HAP-1 (cell line): Measurements from ENCODE around the gene VIPR2.
"Not testable (repeated sequence)": the region's sequence is repeated elsewhere in the genome, so short reads cannot be mapped to it uniquely, and the experiment has no call there.

Experiments
- DNase-seq, 2 experiments: peaks; one replicate each; pipeline ENCODE4 v3.0.0-alpha.2; 2016 to 2020; ENCODE audit warnings: low spot score in 2 of 2
- H3K27me3 ChIP-seq: fragments of 250-450 bp; sonication (Bioruptor Pico); 2 replicates; pipeline ENCODE4 v1.5.1; 2020; ENCODE audit warnings: low read depth, mild to moderate bottlenecking, moderate library complexity
- H3K36me3 ChIP-seq: fragments of 250-450 bp; sonication (Bioruptor Pico); replicated peaks from 2 replicates; pipeline ENCODE4 v1.5.1; 2020; ENCODE audit warnings: mild to moderate bottlenecking
- H3K4me1 ChIP-seq: fragments of 250-450 bp; sonication (Bioruptor Pico); 2 replicates; pipeline ENCODE4 v1.5.1; 2020; ENCODE audit warnings: mild to moderate bottlenecking
- H3K4me3 ChIP-seq: fragments of 250-450 bp; sonication (Bioruptor Pico); 2 replicates; pipeline ENCODE4 v1.5.1; 2020; ENCODE audit warnings: mild to moderate bottlenecking, moderate library complexity
- H3K9me3 ChIP-seq: fragments of 250-450 bp; sonication (Bioruptor Pico); 2 replicates; pipeline ENCODE4 v1.5.1; 2020; ENCODE audit warnings: mild to moderate bottlenecking, moderate library complexity
- in situ Hi-C: fragments of 300-500 bp; cut with MboI; formaldehyde crosslinking; loops from 3 replicates; pipeline ENCODE4 v1.14.3; 2020; ENCODE audit warnings: low sequenced_read_pairs, inconsistent platforms, mixed read lengths

VIPR2 gene

DNA sequence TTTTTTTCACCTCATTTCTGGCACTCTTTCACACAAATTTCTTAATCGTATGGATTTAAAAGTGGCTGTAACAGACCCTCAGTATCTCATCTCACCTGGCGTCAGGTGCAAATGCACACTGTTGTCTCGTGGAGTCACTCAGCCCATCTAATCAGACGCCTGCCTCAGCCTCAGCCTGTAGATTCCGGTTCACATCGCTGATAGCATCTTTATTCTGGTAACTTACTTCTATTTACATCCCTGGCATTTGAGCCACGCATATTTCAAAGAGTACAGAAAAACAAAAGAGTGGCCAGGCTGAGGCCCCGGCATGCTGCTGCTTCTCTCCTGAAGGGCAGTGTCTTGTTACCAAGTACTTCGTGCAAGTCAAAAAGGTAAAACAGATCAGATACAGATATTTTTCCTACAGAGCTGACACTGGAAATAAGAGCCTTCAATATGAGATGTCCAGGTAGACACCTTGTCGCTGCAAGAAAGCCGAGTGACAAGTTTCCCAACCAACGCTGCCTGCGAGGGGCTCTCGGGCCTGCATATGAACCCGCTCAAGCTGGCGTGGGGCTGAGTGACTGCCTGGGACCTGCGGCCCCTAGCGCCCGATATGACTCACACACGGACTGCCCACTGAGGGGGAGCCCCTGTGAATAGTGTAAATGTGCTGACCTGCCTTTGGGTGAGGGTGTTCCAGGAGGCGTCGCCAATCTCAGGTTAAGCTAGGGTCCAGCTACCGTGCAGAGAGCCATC, 4.3 kb downstream of the VIPR2 start:
- H3K4me1 ChIP-seq: no peaks in the 10 kb centered on the region
- no peak overlapping the region for H3K4me3 ChIP-seq
- H3K9me3 ChIP-seq: no peaks in the 10 kb centered on the region
- H3K36me3 ChIP-seq: no peaks in the 10 kb centered on the region
- in situ Hi-C loops: no loop called here
- DNase-seq: no peak
- peaks cover 9% of the 10 kb centered on the region; the same call in 1 of the 2 replicates for H3K27me3 ChIP-seq

DNA sequence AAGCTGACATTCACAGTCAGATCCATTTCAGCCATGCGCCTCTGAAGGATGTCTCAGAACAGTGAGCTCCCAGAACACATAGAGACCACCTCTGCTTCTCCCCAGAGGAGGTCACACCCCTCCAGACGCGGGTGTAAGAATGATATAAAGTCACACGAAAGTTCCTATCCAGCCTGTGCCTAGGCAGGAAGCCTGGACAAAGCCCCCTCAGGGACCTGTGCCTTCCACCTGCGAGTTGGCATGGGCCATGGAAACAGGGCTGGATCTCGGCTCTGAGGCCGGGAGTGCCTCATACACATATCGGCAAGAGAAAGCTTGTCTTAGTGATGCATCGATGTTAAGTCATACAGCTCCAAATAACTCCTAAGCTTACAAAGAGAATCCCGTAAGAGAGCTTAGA, 5.0 kb downstream of the VIPR2 start:
- H3K4me1 ChIP-seq: no peaks in the 10 kb centered on the region
- H3K4me3 ChIP-seq: no peak overlapping the region
- H3K27me3 ChIP-seq: peaks cover 7% of the 10 kb centered on the region; the same call in 1 of the 2 replicates
- no peaks in the 10 kb centered on the region for H3K9me3 ChIP-seq
- H3K36me3 ChIP-seq: no peaks in the 10 kb centered on the region
- no peak for DNase-seq
- in situ Hi-C loops: no loop called here

GRCh38 chr7:159139202-159139601, 5.5 kb downstream of the VIPR2 start:
- Histone ChIP-seq H3K9me3 (no peaks in the 10 kb centered on the region), H3K4me3 (no peak overlapping the region), H3K27me3 (peaks cover 5% of the 10 kb centered on the region; the same call in 1 of the 2 replicates), H3K4me1 (no peaks in the 10 kb centered on the region), H3K36me3 (no peaks in the 10 kb centered on the region)
- no peak for DNase-seq
- in situ Hi-C loops: no loop called here

DNA sequence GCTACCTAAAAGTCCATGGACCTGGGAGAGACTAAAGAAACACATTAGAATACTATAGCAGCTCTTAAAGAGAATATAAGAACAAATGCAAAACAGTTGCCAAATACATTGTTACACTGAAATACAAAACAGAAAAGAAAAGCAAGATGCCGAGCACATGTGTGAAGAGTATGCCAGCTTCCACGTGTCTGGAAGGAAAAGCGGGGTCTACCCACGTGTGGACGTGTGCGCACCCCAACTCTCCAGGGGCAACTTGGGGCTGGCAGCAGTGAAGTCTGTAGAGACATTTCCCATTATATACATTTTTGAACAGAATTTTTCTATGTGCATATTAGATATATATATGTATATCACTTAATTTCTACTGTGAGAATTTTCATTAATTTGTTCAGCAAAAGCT, 6.2 kb downstream of the VIPR2 start:
- no peaks in the 10 kb centered on the region for H3K4me1 ChIP-seq

DNA sequence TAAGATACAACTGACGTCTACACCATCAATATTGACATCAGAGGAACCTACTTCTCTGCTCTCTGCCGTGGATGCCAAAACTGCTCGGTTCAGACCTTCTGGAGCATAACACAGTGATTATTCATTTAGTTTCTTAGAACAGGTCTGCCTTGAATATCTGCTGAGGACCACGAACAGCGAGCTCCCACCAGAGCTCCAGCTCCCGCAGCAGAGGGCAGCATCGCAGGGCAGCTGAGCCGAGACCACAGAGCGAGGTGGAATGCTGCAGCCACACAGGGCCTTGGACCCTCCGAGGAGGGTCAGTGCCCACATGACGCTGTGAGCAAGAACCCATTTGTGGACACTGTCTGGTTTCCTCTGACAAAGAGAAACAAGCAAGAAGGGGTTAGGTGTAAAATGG, 6.8 kb downstream of the VIPR2 start:
- Histone ChIP-seq H3K9me3 (no peaks in the 10 kb centered on the region), H3K27me3 (no peaks in the 10 kb centered on the region), H3K36me3 (no peaks in the 10 kb centered on the region), H3K4me1 (no peaks in the 10 kb centered on the region), H3K4me3 (no peak overlapping the region)
- in situ Hi-C loops: no loop called here
- DNase-seq: no peak

More for the DNA sequence above, 6.2 kb downstream of the VIPR2 start:
- H3K27me3 ChIP-seq: no peaks in the 10 kb centered on the region
- DNase-seq: no peak
- H3K4me3 ChIP-seq: no peak overlapping the region
- in situ Hi-C loops: no loop called here
- no peaks in the 10 kb centered on the region for H3K36me3 ChIP-seq
- H3K9me3 ChIP-seq: no peaks in the 10 kb centered on the region

GRCh38 chr7:159136846-159137245, 7.8 kb downstream of the VIPR2 start:
- Histone ChIP-seq H3K4me3 (no peak overlapping the region), H3K36me3 (no peaks in the 10 kb centered on the region), H3K4me1 (no peaks in the 10 kb centered on the region), H3K27me3 (no peaks in the 10 kb centered on the region), H3K9me3 (no peaks in the 10 kb centered on the region)
- in situ Hi-C loops: no loop called here
- no peak for DNase-seq

DNA sequence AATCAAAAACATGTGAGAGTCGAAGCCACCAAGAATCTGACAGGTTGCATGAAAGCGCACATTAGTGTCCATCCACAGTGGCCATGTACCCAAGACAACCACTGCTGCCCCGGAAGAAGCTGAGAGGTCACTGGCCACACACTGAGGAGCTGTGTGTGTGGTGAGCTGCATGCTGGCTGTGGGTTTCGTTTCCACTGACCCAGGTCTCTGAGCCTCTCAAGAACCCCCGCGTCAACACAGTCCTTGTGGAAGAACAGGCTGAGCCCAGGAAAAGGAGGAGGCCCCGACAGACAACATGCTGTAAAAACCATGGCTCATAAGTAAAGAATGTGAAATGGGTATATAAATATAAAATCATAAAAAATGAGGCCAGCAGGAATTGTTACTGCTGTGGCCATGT, 8.2 kb downstream of the VIPR2 start:
- Histone ChIP-seq H3K36me3 (no peaks in the 10 kb centered on the region), H3K9me3 (no peaks in the 10 kb centered on the region), H3K27me3 (no peaks in the 10 kb centered on the region), H3K4me1 (no peaks in the 10 kb centered on the region), H3K4me3 (no peak overlapping the region)
- in situ Hi-C loops: no loop called here
- no peak for DNase-seq

DNA sequence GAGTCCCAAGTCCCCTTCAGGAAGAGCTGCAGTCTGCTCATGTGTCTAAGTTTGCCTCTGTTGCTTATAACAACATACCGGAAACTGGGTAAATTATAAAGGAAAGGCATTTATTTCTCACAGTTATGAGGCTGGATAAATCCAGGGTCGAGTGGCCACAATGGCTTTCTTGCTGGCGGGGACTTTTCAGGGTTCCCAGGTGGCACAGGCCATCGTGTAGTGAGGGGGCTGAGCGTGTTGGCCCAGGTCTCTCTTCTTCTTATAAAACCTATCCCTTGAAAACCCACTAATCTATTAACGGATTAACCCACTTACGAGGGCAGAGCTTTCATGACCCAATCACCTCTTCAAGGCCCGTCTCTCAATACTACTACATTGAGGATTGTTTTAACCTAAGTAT, 8.7 kb downstream of the VIPR2 start:
- no peaks in the 10 kb centered on the region for H3K4me1 ChIP-seq
- H3K4me3 ChIP-seq: no peak overlapping the region
- DNase-seq: no peak
- H3K27me3 ChIP-seq: no peaks in the 10 kb centered on the region
- in situ Hi-C loops: no loop called here
- H3K36me3 ChIP-seq: no peaks in the 10 kb centered on the region
- no peaks in the 10 kb centered on the region for H3K9me3 ChIP-seq

DNA sequence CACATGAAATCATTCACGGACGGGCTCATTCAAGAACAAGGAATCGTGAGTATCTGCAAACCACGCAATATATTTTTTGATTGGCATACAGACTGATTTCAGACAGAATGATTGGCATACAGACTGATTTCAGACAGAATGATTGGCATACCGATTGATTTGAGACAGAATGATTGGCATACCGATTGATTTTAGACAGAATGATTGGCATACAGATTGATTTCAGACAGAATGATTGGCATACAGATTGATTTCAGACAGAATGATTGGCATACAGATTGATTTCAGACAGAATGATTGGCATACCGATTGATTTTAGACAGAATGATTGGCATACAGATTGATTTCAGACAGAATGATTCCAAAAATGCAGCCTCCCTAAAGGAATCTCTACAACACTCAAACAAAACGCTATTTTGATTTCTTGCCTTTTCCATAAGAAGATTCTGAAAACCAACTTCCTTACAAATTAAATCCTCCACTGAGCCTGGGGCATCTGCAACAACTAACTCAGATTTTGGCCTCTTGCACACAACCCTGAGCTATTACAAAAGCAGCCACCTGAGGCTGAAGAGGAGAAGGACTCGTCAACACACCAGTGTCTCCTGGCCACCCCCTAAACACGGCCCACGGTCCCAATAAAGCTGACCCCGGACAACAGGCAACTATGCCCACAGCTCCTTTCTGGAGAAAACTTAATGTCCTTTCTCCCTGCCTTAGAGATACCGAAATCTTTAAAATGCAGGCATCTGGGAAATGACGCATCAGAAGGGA, 11.8 kb downstream of the VIPR2 start:
- H3K27me3 ChIP-seq, H3K4me3 ChIP-seq, H3K4me1 ChIP-seq, DNase-seq, H3K9me3 ChIP-seq, H3K36me3 ChIP-seq, in situ Hi-C loops: not testable (repeated sequence)

GRCh38 chr7:159130820-159131219, 13.8 kb downstream of the VIPR2 start:
- Histone ChIP-seq H3K27me3 (no peaks in the 10 kb centered on the region), H3K36me3 (no peaks in the 10 kb centered on the region), H3K9me3 (no peaks in the 10 kb centered on the region), H3K4me1 (no peaks in the 10 kb centered on the region), H3K4me3 (no peak overlapping the region)
- in situ Hi-C loops: no loop called here
- DNase-seq: no peak

- Histone ChIP-seq H3K4me3 (no peak overlapping the region), H3K9me3 (no peaks in the 10 kb centered on the region), H3K4me1 (no peaks in the 10 kb centered on the region), H3K36me3 (no peaks in the 10 kb centered on the region), H3K27me3 (no peaks in the 10 kb centered on the region)
- DNase-seq: no peak
- in situ Hi-C loops: no loop called here
Measured at GRCh38 chr7:159130199-159130775, 14.4 kb downstream of the VIPR2 start.

GRCh38 chr7:159128767-159129166, 15.9 kb downstream of the VIPR2 start:
- DNase-seq: no peak
- no peaks in the 10 kb centered on the region for H3K9me3 ChIP-seq
- H3K4me1 ChIP-seq: no peaks in the 10 kb centered on the region
- no peak overlapping the region for H3K4me3 ChIP-seq
- H3K36me3 ChIP-seq: no peaks in the 10 kb centered on the region
- no peaks in the 10 kb centered on the region for H3K27me3 ChIP-seq
- in situ Hi-C loops: no loop called here

DNA sequence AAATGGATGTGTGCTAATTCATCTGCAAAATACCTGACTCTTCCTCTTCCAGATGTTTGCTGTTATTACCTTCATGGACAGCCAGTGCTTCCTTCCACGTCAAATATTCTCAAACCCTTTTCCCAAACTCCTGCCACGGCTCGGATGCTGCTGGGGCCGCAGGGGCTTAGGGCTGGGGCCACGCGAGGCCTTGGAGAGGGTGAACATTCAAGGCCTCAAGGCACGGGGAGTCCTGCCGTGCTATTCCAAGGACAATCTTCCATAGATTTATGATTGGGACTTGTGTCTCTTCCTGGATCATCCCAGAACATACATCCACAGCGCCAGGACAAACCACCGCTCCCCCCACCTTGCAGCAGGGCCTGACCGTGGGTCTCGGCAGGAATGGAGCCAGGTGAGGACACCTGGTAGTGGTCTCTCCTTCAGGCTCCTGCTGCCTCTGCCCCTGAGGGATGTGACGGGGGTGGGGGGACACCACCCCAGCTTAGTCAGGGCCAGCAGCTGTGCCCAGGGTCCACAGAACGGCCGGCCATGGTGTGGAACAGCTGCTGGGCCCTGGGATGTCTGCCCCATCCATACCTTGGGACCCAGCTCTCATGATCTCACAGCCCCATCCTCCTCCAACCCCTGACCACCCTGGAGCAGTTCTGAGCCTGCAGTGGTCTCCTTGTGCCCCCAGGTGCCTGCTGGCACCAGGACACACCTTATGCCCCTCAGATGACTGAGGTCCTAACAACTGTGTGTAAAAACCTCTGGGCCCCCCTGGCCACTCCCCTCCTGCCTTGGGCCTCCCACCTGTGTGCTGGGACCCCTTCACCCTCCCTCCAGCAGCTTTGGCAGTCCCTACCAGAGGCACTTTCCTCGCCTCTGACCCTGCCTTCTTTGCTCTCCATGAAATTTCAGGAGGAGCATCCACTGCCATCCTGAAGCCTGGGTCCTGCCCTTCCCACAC, 16.7 kb downstream of the VIPR2 start:
- in situ Hi-C loops: no loop called here
- DNase-seq: no peak
- no peaks in the 10 kb centered on the region for H3K27me3 ChIP-seq
- no peaks in the 10 kb centered on the region for H3K36me3 ChIP-seq
- H3K9me3 ChIP-seq: no peaks in the 10 kb centered on the region
- H3K4me1 ChIP-seq: no peaks in the 10 kb centered on the region
- H3K4me3 ChIP-seq: no peak overlapping the region
